GM10847 (cell line): ENCODE results near the gene PIGT.

Source experiments
- POLR2A ChIP-seq: IDR thresholded peaks from 2 replicates; pipeline ENCODE4 v1.6.1; 2011; ENCODE audit not compliant: insufficient read length; ENCODE audit errors: extremely low read depth

The PIGT gene

GRCh38 chr20:45390931-45391330 is 25.0 kb upstream of the PIGT start:
- TF ChIP-seq POLR2A, result no peak

- TF ChIP-seq POLR2A, result no peak
Observed at GRCh38 chr20:45391559-45391958, 24.4 kb upstream of the PIGT start.

- no peak for TF ChIP-seq POLR2A
Observed at GRCh38 chr20:45392733-45393132, 23.2 kb upstream of the PIGT start.

GRCh38 chr20:45394221-45395113 is 21.5 kb upstream of the PIGT start:
- TF ChIP-seq POLR2A, result no peak

GRCh38 chr20:45395114-45395415 is 20.9 kb upstream of the PIGT start:
- no peak for TF ChIP-seq POLR2A

GRCh38 chr20:45399018-45399417 is 16.9 kb upstream of the PIGT start:
- no peak for TF ChIP-seq POLR2A

GRCh38 chr20:45400346-45401031 is 15.5 kb upstream of the PIGT start:
- TF ChIP-seq POLR2A, result no peak

GRCh38 chr20:45402946-45403345 is 13.0 kb upstream of the PIGT start:
- no peak for TF ChIP-seq POLR2A

GRCh38 chr20:45404438-45404837 is 11.5 kb upstream of the PIGT start:
- TF ChIP-seq POLR2A, result no peak

GRCh38 chr20:45405571-45406259 is 10.2 kb upstream of the PIGT start:
- no peak for TF ChIP-seq POLR2A

- TF ChIP-seq POLR2A, result no peak
Observed at GRCh38 chr20:45406260-45407066, 9.5 kb upstream of the PIGT start.

- TF ChIP-seq POLR2A, result no peak
Observed at GRCh38 chr20:45407067-45407745, 8.7 kb upstream of the PIGT start.

GRCh38 chr20:45407783-45408645 is 7.9 kb upstream of the PIGT start, which contains the start of gene DBNDD2:
DBNDD2 (plus strand) TSS chr20:45408289; CDS start chr20:45408468, 179 bp downstream.
- no peak for TF ChIP-seq POLR2A
